OCI-LY7 (cell line): ENCODE data around the gene RFNG. TPM values are rescaled to one million over a fixed set of nuclear protein-coding genes. Genes with fewer than 3 reads are reported as not detected.

ENCODE experiments used
- BruUV-seq: library from RNA; stranded (reverse); fragments of 400-500 nt; replicated peaks from 2 replicates; lab custom pipeline; 2021; lab: Mats Ljungman, UMichigan
- CTCF ChIA-PET: fragments of 300-600 bp; sonication (Branson Sonifier 250); formaldehyde crosslinking; loops from one replicate; lab custom pipeline; 2022; ENCODE audit warnings: antibody characterized with exemption; ENCODE audit not compliant: unreplicated experiment; lab: Charles Lee
- POLR2A ChIA-PET: fragments of 300-600 bp; sonication (Branson Sonifier 250); formaldehyde crosslinking; loops from one replicate; lab custom pipeline; 2022; ENCODE audit warnings: antibody characterized with exemption; lab: Charles Lee
- DNase-seq: peaks from one replicate; pipeline ENCODE4 v3.0.0-alpha.2; 2015; ENCODE audit warnings: low spot score
- H2AFZ ChIP-seq: fragments of 200-600 bp; sonication (generic), shearing (Covaris generic); 2 replicates; pipeline ENCODE4 v1.6.1; 2014; ENCODE audit warnings: mild to moderate bottlenecking, antibody characterized with exemption, low read length, moderate library complexity
- H3K27ac ChIP-seq: fragments of 200-600 bp; sonication (generic); 2 replicates; pipeline ENCODE4 v1.5.1; 2014; ENCODE audit warnings: mixed run types, low read depth, mild to moderate bottlenecking, moderate library complexity, low read length, inconsistent platforms; ENCODE audit not compliant: poor library complexity, severe bottlenecking
- H3K36me3 ChIP-seq: fragments of 200-600 bp; sonication (generic); 2 replicates; pipeline ENCODE4 v1.6.1; 2014; ENCODE audit warnings: mild to moderate bottlenecking, antibody characterized with exemption, low read length, moderate library complexity, mixed read lengths; ENCODE audit not compliant: insufficient read depth
- H3K4me1 ChIP-seq: fragments of 200-600 bp; sonication (generic); 2 replicates; pipeline ENCODE4 v1.5.1; 2014; ENCODE audit warnings: mild to moderate bottlenecking, low read length; ENCODE audit not compliant: insufficient read depth, poor library complexity, severe bottlenecking
- H3K4me2 ChIP-seq: fragments of 200-600 bp; sonication (generic); 2 replicates; pipeline ENCODE4 v1.6.1; 2014; ENCODE audit warnings: mild to moderate bottlenecking, low read length
- H3K4me3 ChIP-seq: fragments of 200-600 bp; sonication (generic); 2 replicates; pipeline ENCODE4 v1.5.1; 2014; ENCODE audit warnings: mild to moderate bottlenecking, low read depth, low read length; ENCODE audit not compliant: poor library complexity, severe bottlenecking
- H3K79me2 ChIP-seq: fragments of 200-600 bp; sonication (generic); 2 replicates; pipeline ENCODE4 v1.6.1; 2016; ENCODE audit warnings: low read depth, mild to moderate bottlenecking, low read length, moderate library complexity, mixed read lengths; ENCODE audit not compliant: insufficient read depth
- H3K9me2 ChIP-seq: fragments of 200-600 bp; sonication (generic); 2 replicates; pipeline ENCODE4 v1.6.1; 2016; ENCODE audit warnings: mild to moderate bottlenecking, low read length, mixed read lengths; ENCODE audit not compliant: insufficient read depth
- H3K9me3 ChIP-seq: fragments of 200-600 bp; sonication (generic); 2 replicates; pipeline ENCODE4 v1.6.1; 2014; ENCODE audit warnings: mild to moderate bottlenecking, mixed run types, low read length, mixed read lengths
- H4K20me1 ChIP-seq: fragments of 200-600 bp; sonication (generic); 2 replicates; pipeline ENCODE4 v1.6.1; 2014; ENCODE audit warnings: mild to moderate bottlenecking, antibody characterized with exemption, low read length, moderate library complexity, mixed read lengths; ENCODE audit not compliant: insufficient read depth
- CTCF ChIP-seq: fragments of 200-600 bp; sonication (generic); conservative IDR thresholded peaks from 2 replicates; pipeline ENCODE4 v1.5.1; 2014; ENCODE audit warnings: mild to moderate bottlenecking, antibody characterized with exemption, low read length, moderate library complexity, mixed read lengths
- EZH2phosphoT487 ChIP-seq: fragments of 200-600 bp; sonication (generic); IDR thresholded peaks from 2 replicates; pipeline ENCODE4 v1.6.1; 2018; ENCODE audit warnings: low read depth, borderline replicate concordance, mild to moderate bottlenecking, mixed run types, antibody characterized with exemption, low read length, moderate library complexity, mixed read lengths
- intact Hi-C: fragments of 100-400 bp; cut with micrococcal nuclease; formaldehyde crosslinking; loops from one replicate; pipeline ENCODE4 v1.10.0; 2022; ENCODE audit not compliant: unreplicated experiment
- total RNA-seq, 2 experiments: library from RNA; depleted of rRNA in 1 of 2; stranded (reverse); fragments of >200 nt in 1 of 2; shearing (Covaris generic) in 1 of 2; gene quantifications; 2 replicates each; pipeline ENCODE4 v1.2.3, GENCODE V29; 2014 to 2022

The RFNG gene
- total RNA-seq, 2 experiments from 2014 or later: 47.3 to 59.4 TPM

DNA sequence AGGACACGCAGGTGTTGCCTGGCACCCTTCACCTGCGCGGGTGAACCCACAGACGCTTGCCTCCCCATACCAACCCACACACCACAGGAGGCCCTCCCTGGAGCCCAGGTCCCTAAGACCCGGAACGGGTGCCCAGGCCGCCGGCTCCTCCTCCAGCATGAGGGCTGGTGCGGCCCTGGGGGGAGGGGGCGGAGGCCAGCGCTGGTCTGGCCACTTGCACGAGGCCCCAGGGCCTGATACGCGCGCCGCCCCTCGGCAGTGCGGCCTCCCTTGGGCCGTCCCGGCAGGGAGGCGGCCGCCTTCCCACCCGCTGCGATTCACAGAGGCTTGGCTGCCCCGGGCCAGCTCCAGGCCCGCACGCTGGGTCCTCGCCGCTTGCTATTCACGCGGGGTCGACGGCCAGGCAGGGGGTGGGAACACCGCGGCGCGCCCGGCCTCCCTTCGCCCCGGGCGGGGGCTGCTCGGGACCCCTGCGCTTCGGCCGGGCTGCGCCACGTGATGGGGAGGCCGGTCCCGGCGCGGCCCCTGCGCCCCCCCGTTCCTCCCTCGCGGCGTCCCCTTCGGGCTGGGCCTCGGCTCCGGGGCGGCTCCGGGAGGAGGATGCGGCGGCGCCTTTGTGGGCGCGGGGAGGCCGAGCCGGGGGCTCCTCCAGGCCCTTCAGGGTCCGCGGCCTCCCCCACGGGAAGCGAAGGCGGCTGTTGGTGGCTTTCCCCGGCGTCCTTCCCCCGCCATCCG, 45.7 kb upstream of the RFNG start:
- intact Hi-C loops: loop anchor here (5.0 kb wide), 2 partner anchors 415 to 585 kb away; partner anchors contain the start of genes ACTG1, ARL16 and HGS
- Histone ChIP-seq H3K79me2 (peaks cover 34% of the 10 kb centered on the region), H3K4me2 (peak overlapping the region; percentile 81), H3K27ac (peak overlapping the region; percentile 81), H3K9me3 (no peaks in the 10 kb centered on the region), H2AFZ (peak overlapping the region; percentile 13; the same call in 1 of the 2 replicates), H3K4me3 (peak overlapping the region; percentile 87), H3K36me3 (peaks cover 47% of the 10 kb centered on the region), H3K9me2 (no peaks in the 10 kb centered on the region), H4K20me1 (peaks cover 21% of the 10 kb centered on the region; the same call in 1 of the 2 replicates), H3K4me1 (peaks cover 45% of the 10 kb centered on the region)
- peak; percentile 58 for DNase-seq
- ChIA-PET CTCF (no interaction called here), POLR2A (no interaction called here)
- no peak for TF ChIP-seq CTCF
- TF ChIP-seq EZH2phosphoT487: no peak
- no TSS peak for BruUV-seq

GRCh38 chr17:82096709-82097183, 45.1 kb upstream of the RFNG start:
- no TSS peak for BruUV-seq
- no peak for DNase-seq
- Histone ChIP-seq H3K4me3 (peak overlapping the region; percentile 87), H3K9me2 (no peaks in the 10 kb centered on the region), H3K9me3 (no peaks in the 10 kb centered on the region), H3K27ac (peak overlapping the region; percentile 81), H3K79me2 (peaks cover 34% of the 10 kb centered on the region), H3K4me1 (peaks cover 39% of the 10 kb centered on the region), H4K20me1 (peaks cover 21% of the 10 kb centered on the region; the same call in 1 of the 2 replicates), H2AFZ (no peak overlapping the region), H3K36me3 (peaks cover 53% of the 10 kb centered on the region), H3K4me2 (peak overlapping the region; percentile 81)
- TF ChIP-seq EZH2phosphoT487: no peak
- no peak for TF ChIP-seq CTCF
- intact Hi-C loops: loop anchor here (5.0 kb wide), 2 partner anchors 414 to 584 kb away; partner anchors contain the start of genes ACTG1, ARL16 and HGS
- ChIA-PET POLR2A (no interaction called here), CTCF (no interaction called here)
